Muscle of leg (tissue), 11 donors: ENCODE results near the gene SLC6A12. TPM values are rescaled to one million over a fixed set of nuclear protein-coding genes. Genes with fewer than 3 reads are reported as not detected.

ENCODE experiments used
- DNase-seq: peaks from one replicate; pipeline ENCODE4 v3.0.0; 2013
- H3K27ac ChIP-seq: one replicate; pipeline ENCODE4 v1.5.1; 2013; ENCODE audit warnings: mild to moderate bottlenecking, low read length, control low read depth
- H3K27me3 ChIP-seq: one replicate; pipeline ENCODE4 v1.6.1; 2013; ENCODE audit warnings: low read length; ENCODE audit not compliant: control insufficient read depth, insufficient read depth
- H3K36me3 ChIP-seq: one replicate; pipeline ENCODE4 v1.6.1; 2013; ENCODE audit warnings: low read length; ENCODE audit not compliant: control insufficient read depth, insufficient read depth
- H3K4me1 ChIP-seq: one replicate; pipeline ENCODE4 v1.6.1; 2013; ENCODE audit warnings: low read length; ENCODE audit not compliant: control insufficient read depth, insufficient read depth
- H3K4me3 ChIP-seq: one replicate; pipeline ENCODE4 v1.5.1; 2013; ENCODE audit warnings: low read length, control low read depth
- H3K9me3 ChIP-seq: replicated peaks from 2 replicates; pipeline ENCODE4 v1.6.1; 2013; ENCODE audit warnings: low read depth, low read length; ENCODE audit not compliant: control insufficient read depth
- WGBS: methylation state at CpG from one replicate; pipeline ENCODE4 v1.1.5; 2013; ENCODE audit warnings: missing lambda C conversion rate; ENCODE audit not compliant: insufficient coverage; 5-methylcytosine and 5-hydroxymethylcytosine counted together
- polyA plus RNA-seq, 8 donors: library from polyadenylated mRNA; unstranded; fragments of 120-200 nt; gene quantifications; one replicate each; pipeline versions ENCODE4 v1.2.1 to v1.2.3, GENCODE V29; 2013; ENCODE audit warnings: inconsistent platforms in 1 of 8, low replicate concordance in 1 of 8; ENCODE audit not compliant: insufficient read length in 8 of 8, insufficient read depth in 1 of 8
- total RNA-seq: library from RNA; stranded (reverse); fragments of 120-200 nt; gene quantifications from one replicate; pipeline ENCODE4 v1.2.4, GENCODE V29; 2013

Gene SLC6A12
- total and polyA plus RNA-seq, 9 donors = 0.25 to 1.6 (median 0.40) TPM

GRCh38 chr12:145369-145960, 68.5 kb downstream of the SLC6A12 start:
- no peaks in the 10 kb centered on the region for H3K36me3 ChIP-seq
- WGBS = 24% methylated on average over 12 of the region's 14 CpGs
- peak; percentile 53 for DNase-seq
- H3K27me3 ChIP-seq = peaks cover 18% of the 10 kb centered on the region
- H3K4me3 ChIP-seq = no peak overlapping the region
- H3K27ac ChIP-seq = no peak overlapping the region
- H3K4me1 ChIP-seq = peaks cover 9% of the 10 kb centered on the region
- H3K9me3 ChIP-seq = no peaks in the 10 kb centered on the region

DNA sequence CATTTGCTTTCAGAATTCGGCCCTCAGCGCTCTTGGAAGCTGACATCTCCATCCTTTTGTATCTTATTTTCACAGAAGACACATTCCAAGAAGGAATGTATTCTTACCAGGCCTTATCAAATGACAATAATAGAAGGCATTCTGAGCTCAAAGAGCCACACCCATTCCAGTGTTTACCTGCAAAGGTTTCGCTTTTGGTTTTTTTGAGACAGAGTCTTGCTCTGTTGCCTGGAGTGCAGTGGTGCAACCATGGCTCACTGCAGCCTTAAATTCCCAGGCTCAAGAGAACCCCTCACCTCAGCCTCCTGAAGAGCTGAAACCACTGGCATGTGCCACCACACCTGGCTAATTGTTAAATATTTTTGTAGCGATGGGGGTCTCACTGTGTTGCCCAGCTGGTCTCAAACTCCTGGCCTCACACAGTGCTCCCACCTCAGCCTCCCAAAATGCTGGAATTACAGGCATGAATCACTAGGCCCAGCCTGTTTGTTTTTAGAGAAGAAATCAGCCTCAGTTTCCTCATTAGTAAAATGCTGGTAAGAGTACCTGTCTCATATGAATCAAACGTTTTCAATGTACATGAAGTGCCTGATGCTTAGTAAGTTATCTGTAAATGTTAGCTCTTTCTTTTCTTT, 69.2 kb downstream of the SLC6A12 start:
- Histone ChIP-seq H3K4me3 (no peak overlapping the region), H3K27me3 (peaks cover 24% of the 10 kb centered on the region), H3K36me3 (no peaks in the 10 kb centered on the region), H3K27ac (no peak overlapping the region), H3K4me1 (peaks cover 9% of the 10 kb centered on the region), H3K9me3 (no peaks in the 10 kb centered on the region)
- WGBS = 45% methylated on average over 2 of the region's 5 CpGs
- DNase-seq = no peak

GRCh38 chr12:143964-144649, 69.8 kb downstream of the SLC6A12 start:
- H3K4me1 ChIP-seq = peaks cover 14% of the 10 kb centered on the region
- DNase-seq = no peak
- H3K36me3 ChIP-seq = no peaks in the 10 kb centered on the region
- peaks cover 31% of the 10 kb centered on the region for H3K27me3 ChIP-seq
- H3K27ac ChIP-seq = no peak overlapping the region
- WGBS = 58% methylated on average over 11 of the region's 19 CpGs
- no peak overlapping the region for H3K4me3 ChIP-seq
- no peaks in the 10 kb centered on the region for H3K9me3 ChIP-seq

DNA sequence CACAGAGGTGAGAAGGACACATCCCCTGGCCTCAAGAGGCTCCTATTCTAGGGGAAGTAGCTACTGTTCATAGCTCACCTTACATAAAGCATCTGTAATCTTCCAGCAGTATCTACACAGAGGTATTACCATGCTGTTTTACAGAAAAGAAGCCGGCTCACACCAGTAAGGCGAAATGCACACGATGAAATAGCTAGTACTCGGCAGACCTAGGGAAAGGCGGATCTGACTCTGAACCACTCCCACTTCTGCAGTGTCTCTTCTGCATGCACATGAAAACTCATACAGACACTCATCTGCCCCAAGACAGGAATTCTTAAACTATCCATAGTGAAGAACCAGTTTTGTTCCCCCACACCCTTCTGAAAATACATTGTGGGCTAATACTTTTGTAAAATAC, 73.8 kb downstream of the SLC6A12 start:
- no peak overlapping the region for H3K27ac ChIP-seq
- peaks cover 42% of the 10 kb centered on the region for H3K27me3 ChIP-seq
- no peak overlapping the region for H3K4me3 ChIP-seq
- DNase-seq = no peak
- H3K9me3 ChIP-seq = no peaks in the 10 kb centered on the region
- H3K36me3 ChIP-seq = no peaks in the 10 kb centered on the region
- peaks cover 9% of the 10 kb centered on the region for H3K4me1 ChIP-seq
- WGBS = 20% methylated on average over 1 of the region's 5 CpGs

Other genes with a start within 250 kb of the SLC6A12 start
- 1.1 TPM for gene IQSEC3, start 147.4 kb downstream of the SLC6A12 start, total RNA-seq
- gene IQSEC3, start 147.4 kb downstream of the SLC6A12 start, polyA plus RNA-seq = 1 to 10 TPM; 2.0 to 4.8 (median 3.0) TPM
- 2.4 TPM for gene SLC6A13, start 48.7 kb upstream of the SLC6A12 start, total RNA-seq
- gene SLC6A13, start 48.7 kb upstream of the SLC6A12 start, polyA plus RNA-seq = 1 to 10 TPM in 7 of 8 donors, under 1 TPM in 1; 0.77 to 7.5 (median 3.3) TPM
- 36.8 TPM for gene KDM5A, start 175.2 kb upstream of the SLC6A12 start, total RNA-seq
- gene KDM5A, start 175.2 kb upstream of the SLC6A12 start, polyA plus RNA-seq = 10 to 100 TPM; 15.8 to 29.3 (median 22.7) TPM
- gene CCDC77, start 187.5 kb upstream of the SLC6A12 start, total RNA-seq = 7.4 TPM
- gene CCDC77, start 187.5 kb upstream of the SLC6A12 start, polyA plus RNA-seq = 10 to 100 TPM in 3 of 8 donors, 1 to 10 TPM in 5; 7.4 to 11.0 (median 9.5) TPM
- 6.0 TPM for gene B4GALNT3, start 245.8 kb upstream of the SLC6A12 start, total RNA-seq
- gene B4GALNT3, start 245.8 kb upstream of the SLC6A12 start, polyA plus RNA-seq = 10 to 100 TPM in 3 of 8 donors, 1 to 10 TPM in 5; 8.4 to 12.4 (median 9.4) TPM